Fibroblast of villous mesenchyme (primary cell): ENCODE data around the gene ZFYVE9. TPM values are rescaled to one million over a fixed set of nuclear protein-coding genes. Genes with fewer than 3 reads are reported as not detected.

Experiments used
- DNase-seq: peaks from one replicate; pipeline ENCODE4 v3.0.0-alpha.2; 2010; ENCODE audit warnings: low read depth
- H3K4me3 ChIP-seq: 2 replicates; pipeline ENCODE4 v1.5.1; 2011; ENCODE audit warnings: low read depth, mild to moderate bottlenecking, low read length
- total RNA-seq: library from RNA; depleted of rRNA; stranded (reverse); fragments of >200 nt; gene quantifications from 2 replicates; pipeline ENCODE4 v1.2.3, GENCODE V29; 2012
- TF ChIP-seq, protein P1 (sequence below): IDR thresholded peaks from 2 replicates; pipeline ENCODE4 v1.5.1; 2012; ENCODE audit warnings: low read depth, mild to moderate bottlenecking, low read length; ENCODE audit not compliant: insufficient read depth

The ZFYVE9 gene
- total RNA-seq, 1 donor: 41.9 TPM

DNA sequence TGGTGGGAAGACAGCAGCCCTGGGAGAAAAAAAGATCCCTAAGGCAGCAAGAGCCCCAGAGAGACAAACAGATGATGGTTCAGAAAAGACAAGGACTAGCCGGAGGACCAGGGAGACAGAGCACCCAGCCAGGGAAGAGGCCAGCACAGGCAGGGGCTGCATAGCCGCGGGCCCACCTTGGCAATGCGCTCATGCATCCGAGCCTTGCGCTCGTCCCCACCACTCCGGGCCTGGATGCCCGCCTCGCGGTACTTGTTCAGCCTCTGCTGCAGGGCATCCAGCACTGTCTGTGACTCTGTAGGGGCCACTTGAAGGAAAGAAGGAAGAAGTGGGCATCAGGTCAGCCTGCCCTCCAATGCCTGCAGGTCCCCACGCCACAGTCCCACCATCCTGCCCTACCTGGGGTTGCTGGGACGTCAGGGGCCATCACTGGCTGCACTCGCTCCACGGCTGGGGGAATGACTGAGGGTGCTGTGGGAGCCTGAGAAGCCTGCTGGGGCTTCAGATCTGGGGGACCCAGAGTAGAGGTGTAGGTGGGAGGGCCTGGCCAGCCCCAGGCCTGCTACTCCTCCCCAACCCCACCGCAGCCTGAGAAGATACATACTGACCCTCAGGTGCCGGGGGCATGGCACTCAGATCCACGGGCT lies 217.1 kb downstream of the ZFYVE9 start:
- DNase-seq: no peak
- TF ChIP-seq, protein P1, sequence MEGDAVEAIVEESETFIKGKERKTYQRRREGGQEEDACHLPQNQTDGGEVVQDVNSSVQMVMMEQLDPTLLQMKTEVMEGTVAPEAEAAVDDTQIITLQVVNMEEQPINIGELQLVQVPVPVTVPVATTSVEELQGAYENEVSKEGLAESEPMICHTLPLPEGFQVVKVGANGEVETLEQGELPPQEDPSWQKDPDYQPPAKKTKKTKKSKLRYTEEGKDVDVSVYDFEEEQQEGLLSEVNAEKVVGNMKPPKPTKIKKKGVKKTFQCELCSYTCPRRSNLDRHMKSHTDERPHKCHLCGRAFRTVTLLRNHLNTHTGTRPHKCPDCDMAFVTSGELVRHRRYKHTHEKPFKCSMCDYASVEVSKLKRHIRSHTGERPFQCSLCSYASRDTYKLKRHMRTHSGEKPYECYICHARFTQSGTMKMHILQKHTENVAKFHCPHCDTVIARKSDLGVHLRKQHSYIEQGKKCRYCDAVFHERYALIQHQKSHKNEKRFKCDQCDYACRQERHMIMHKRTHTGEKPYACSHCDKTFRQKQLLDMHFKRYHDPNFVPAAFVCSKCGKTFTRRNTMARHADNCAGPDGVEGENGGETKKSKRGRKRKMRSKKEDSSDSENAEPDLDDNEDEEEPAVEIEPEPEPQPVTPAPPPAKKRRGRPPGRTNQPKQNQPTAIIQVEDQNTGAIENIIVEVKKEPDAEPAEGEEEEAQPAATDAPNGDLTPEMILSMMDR: no peak
- no peak overlapping the region for H3K4me3 ChIP-seq

DNA sequence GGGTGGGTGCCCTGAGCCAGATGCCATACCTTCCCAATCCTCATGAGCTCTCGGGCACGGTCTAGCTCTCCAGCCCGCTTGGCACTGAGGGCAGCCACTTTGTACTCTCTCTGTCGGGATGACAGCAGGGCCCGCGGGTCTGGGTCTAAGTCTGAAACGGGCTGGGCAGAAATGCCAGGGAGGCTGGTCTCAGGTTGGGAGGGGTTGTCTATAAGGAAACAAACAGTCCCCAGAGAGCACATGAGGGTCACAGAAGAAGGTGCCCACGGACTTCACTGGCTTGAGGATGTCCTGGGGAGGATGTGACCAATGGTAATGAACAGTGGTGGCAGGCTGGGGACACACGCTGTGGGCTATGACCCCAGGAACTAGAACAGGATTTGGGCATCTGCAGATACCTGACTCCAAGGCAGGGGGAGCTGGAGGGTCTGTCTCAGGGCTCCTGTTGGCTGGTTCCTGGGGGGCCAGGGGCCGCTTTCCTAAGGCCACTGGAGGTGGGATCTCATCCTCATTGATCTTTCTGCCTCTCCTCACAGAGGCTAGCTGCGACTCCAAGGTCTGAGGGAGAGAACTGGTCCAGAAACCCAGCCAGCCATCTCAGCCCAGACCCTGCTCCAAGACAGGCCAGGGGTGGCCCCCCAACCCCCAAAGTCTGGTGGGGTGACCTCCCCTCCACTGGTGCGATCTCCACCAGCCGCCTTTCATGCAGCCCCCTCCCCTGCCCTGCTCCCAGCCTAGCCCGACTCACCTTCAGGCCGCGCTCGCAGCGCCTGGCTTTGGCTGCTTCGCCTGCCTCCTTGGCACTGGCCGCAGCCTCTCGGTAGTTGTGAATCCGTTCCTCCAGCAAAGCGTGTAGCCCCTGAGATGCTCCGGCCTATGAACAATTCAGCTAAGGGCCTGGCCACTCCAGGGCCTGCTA lies 218.0 kb downstream of the ZFYVE9 start:
- no peak overlapping the region for H3K4me3 ChIP-seq
- DNase-seq: no peak
- TF ChIP-seq, protein P1: no peak

DNA sequence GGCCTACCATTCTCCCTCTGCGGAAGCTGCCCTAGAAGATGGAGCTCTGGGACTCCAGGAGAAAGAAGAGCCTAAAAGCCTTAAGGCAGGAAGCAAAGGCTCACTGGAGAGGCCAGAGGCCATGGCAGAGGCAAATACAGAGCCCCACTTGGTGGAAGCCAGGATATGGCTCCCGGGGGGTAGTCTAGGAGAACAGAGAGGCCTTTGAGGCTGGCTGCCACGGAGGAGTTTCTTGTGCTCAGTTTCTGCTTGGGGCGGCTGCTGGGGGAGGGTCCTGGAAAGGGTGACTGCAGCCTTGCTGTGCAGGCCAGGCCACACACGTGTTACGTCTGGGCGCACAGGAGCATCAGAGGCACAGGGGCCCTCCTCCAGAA lies 218.7 kb downstream of the ZFYVE9 start:
- TF ChIP-seq, protein P1: no peak
- DNase-seq: no peak
- no peak overlapping the region for H3K4me3 ChIP-seq

DNA sequence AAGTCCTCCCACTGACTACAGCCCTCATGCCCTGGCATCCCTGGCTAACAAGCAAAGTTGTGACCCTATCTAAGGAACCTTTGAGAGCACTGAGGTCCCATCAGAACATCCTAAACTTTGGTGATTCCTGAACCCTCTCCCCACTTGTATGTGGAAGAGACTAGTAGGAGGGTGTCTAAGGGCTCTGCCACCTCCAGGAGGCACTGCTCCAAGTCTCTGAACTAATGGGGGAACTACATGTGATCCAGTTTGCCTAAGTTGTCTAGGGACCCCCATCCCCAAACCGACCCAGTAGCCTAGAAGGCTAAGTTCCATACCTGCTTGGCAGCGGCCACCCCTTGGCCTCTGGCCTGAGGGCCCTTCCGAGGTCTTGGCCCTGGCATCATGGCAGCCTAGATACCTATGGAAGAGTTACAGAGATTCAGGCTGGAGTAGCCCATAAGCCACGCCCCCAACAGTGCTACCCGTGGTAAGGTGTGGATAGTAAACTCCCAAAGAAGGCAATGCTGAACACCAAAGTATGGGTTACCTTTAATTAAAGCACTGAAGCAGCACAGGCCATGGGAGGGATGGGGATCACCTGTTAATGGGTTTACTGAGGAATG lies 222.4 kb downstream of the ZFYVE9 start:
- TF ChIP-seq, protein P1: no peak
- DNase-seq: no peak
- H3K4me3 ChIP-seq: peak overlapping the region; percentile 83

DNA sequence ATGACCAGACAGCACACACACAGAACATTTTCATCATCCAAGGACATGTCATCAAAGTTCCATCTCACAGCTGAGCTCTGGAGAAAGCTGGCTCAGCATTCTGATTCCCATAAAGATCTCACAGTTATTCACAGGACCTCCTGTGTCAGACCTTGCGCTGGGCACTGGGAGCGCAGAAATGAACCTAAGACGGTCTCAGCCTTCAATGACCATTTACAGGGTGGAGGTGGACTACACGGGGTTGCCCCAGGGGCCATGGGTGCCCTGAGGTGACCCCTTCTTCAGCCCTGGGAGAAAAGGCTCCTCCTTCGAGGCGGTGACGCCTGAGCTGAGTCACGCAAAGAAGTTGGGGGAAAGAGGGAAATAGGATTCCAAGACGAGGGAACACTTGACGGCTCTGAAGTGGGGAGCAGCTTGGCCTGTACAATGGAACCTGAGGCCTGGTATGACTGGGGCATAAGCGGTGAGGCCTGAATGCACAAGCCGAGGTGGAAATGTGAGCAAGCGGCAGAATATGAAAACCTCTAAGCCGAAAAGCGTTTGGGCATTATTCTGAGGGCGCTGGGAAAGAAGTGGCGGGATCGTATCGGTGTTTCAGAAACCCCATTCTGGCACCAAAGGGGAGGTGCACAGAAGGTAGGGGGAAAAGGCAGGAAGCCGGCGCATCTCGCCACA lies 223.3 kb downstream of the ZFYVE9 start:
- TF ChIP-seq, protein P1: no peak
- DNase-seq: peak; percentile 83
- H3K4me3 ChIP-seq: peak overlapping the region; percentile 83

DNA sequence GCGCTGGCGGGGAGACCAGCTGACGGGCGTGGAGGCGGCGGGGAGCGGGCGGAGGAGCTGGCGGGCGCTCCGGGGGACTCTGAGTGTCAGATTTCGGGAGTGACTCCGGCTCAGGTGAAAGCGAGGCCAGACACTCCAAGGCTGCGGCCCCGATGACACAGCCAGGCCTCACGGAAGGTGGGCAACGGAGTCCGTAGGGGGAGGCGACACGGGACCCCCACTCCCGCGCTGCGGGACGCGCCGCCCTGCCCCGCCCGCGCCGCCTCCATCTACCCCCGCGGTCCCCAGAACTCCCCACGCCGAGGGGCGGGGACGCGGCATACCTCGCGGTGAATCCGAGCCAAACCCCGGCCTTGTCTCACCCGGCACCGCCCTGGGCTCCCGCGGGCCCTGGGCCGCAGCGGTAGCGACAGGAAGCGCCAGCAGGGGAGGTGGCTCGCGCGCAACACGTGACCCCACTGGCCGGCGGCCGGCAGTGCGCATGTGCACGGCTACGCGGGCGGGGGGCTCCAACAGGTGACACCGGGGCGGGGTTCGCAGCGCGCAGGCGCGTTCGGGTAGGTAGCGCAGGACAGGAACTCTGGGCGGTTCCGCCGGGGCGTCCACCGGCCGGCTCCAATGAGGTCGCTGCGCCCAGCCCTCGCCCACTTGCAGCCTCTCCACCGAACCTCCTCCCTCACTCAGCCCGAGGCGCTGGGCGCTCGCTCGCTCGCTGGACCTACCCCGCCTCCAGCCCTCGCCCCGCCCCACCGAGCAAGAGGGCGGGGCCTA lies 224.0 kb downstream of the ZFYVE9 start, which contains the start of gene CC2D1B:
Gene CC2D1B (minus strand): TSS at position 460 of the 771 bp plus-strand sequence. CDS start 1,585 bp downstream, outside the sequence.
- TF ChIP-seq, protein P1: no peak
- peak within 1 kb of the TSS; percentile 83 for H3K4me3 ChIP-seq
- DNase-seq: peak; percentile 98
